GM23338 (cell line): ENCODE data around the gene ZNF638. TPM values are rescaled to one million over a fixed set of nuclear protein-coding genes. Genes with fewer than 3 reads are reported as not detected.

Experiments
- ATAC-seq: fragments of 200-7000 bp; cut with Tn5 transposase; 3 replicates; pipeline ENCODE4 v1.9.1; 2020
- DNase-seq: peaks from one replicate; pipeline ENCODE4 v3.0.0-alpha.2; 2015; ENCODE audit warnings: low spot score
- H2AFZ ChIP-seq: fragments of 200-600 bp; sonication (generic); 2 replicates; pipeline ENCODE4 v1.8.0; 2016; ENCODE audit warnings: antibody characterized with exemption, mild to moderate bottlenecking, moderate library complexity
- H3F3A ChIP-seq: fragments of 200-600 bp; sonication (generic); replicated peaks from 2 replicates; pipeline ENCODE4 v1.8.0; 2017; ENCODE audit warnings: antibody characterized with exemption, mixed run types, low read depth
- H3K27ac ChIP-seq: fragments of 200-600 bp; sonication (generic); 2 replicates; pipeline ENCODE4 v1.6.1; 2016; ENCODE audit warnings: low read depth
- H3K27me3 ChIP-seq: fragments of 200-600 bp; sonication (generic); 2 replicates; pipeline ENCODE4 v1.8.0; 2016; ENCODE audit warnings: mild to moderate bottlenecking, mixed run types, moderate library complexity; ENCODE audit not compliant: insufficient read depth
- H3K36me3 ChIP-seq: fragments of 200-600 bp; sonication (generic); 2 replicates; pipeline ENCODE4 v1.8.0; 2016; ENCODE audit warnings: mild to moderate bottlenecking; ENCODE audit not compliant: insufficient read depth
- H3K4me1 ChIP-seq: fragments of 200-600 bp; sonication (generic); 2 replicates; pipeline ENCODE4 v1.8.0; 2016; ENCODE audit warnings: mild to moderate bottlenecking, moderate library complexity; ENCODE audit not compliant: insufficient read depth
- H3K4me2 ChIP-seq: fragments of 200-600 bp; sonication (generic); 2 replicates; pipeline ENCODE4 v1.7.1; 2017; ENCODE audit warnings: mixed run types
- H3K4me3 ChIP-seq: fragments of 200-600 bp; sonication (generic); 2 replicates; pipeline ENCODE4 v1.6.1; 2016; ENCODE audit warnings: mixed run types
- H3K79me2 ChIP-seq: fragments of 200-600 bp; sonication (generic); replicated peaks from 2 replicates; pipeline ENCODE4 v1.8.0; 2017; ENCODE audit warnings: mild to moderate bottlenecking; ENCODE audit not compliant: insufficient read depth
- H3K9me2 ChIP-seq: fragments of 200-600 bp; sonication (generic); 2 replicates; pipeline ENCODE4 v1.8.0; 2017; ENCODE audit not compliant: insufficient read depth
- H4K20me1 ChIP-seq: fragments of 200-600 bp; sonication (generic); replicated peaks from 2 replicates; pipeline ENCODE4 v1.8.0; 2017; ENCODE audit warnings: mild to moderate bottlenecking; ENCODE audit not compliant: insufficient read depth
- H3K27ac Mint-ChIP-seq: 2 replicates; pipeline ENCODE4 v1.8.0; 2020; ENCODE audit warnings: inconsistent platforms, mild to moderate bottlenecking, moderate library complexity, mixed read lengths
- H3K27me3 Mint-ChIP-seq: 3 replicates; pipeline ENCODE4 v1.8.0; 2022; ENCODE audit warnings: low read depth, mild to moderate bottlenecking, moderate library complexity, mixed read lengths, inconsistent platforms; ENCODE audit not compliant: insufficient read depth, poor library complexity
- H3K36me3 Mint-ChIP-seq: 3 replicates; pipeline ENCODE4 v1.8.0; 2021; ENCODE audit warnings: low read depth, mild to moderate bottlenecking, inconsistent platforms, moderate library complexity, mixed read lengths
- H3K4me1 Mint-ChIP-seq: 3 replicates; pipeline ENCODE4 v1.8.0; 2020; ENCODE audit warnings: mild to moderate bottlenecking, inconsistent platforms, mixed read lengths
- H3K4me3 Mint-ChIP-seq: 3 replicates; pipeline ENCODE4 v1.8.0; 2021; ENCODE audit warnings: moderate library complexity, mild to moderate bottlenecking, inconsistent platforms, mixed read lengths
- H3K9me3 Mint-ChIP-seq: 3 replicates; pipeline ENCODE4 v1.8.0; 2020; ENCODE audit warnings: moderate library complexity, mild to moderate bottlenecking, inconsistent platforms, mixed read lengths
- CREB1 ChIP-seq: fragments of 250-450 bp; sonication (Bioruptor Pico); IDR thresholded peaks from 2 replicates; pipeline ENCODE4 v1.5.0; 2020; ENCODE audit warnings: low read depth, mild to moderate bottlenecking, moderate library complexity
- EZH2phosphoT487 ChIP-seq: fragments of 200-600 bp; sonication (generic); IDR thresholded peaks from one replicate; pipeline ENCODE4 v1.8.1; 2018; ENCODE audit warnings: antibody characterized with exemption; ENCODE audit not compliant: unreplicated experiment
- NANOG ChIP-seq: IDR thresholded peaks from 2 replicates; pipeline ENCODE4 v1.6.1; 2016; ENCODE audit warnings: antibody characterized with exemption, borderline replicate concordance
- POLR2AphosphoS5 ChIP-seq: IDR thresholded peaks from 2 replicates; pipeline ENCODE4 v1.6.1; 2016; ENCODE audit warnings: antibody characterized with exemption, low read depth
- ZNF114 ChIP-seq: fragments of 250-450 bp; sonication (Bioruptor Pico); IDR thresholded peaks from 2 replicates; pipeline ENCODE4 v1.5.0; 2020; ENCODE audit warnings: mild to moderate bottlenecking, moderate library complexity
- polyA plus RNA-seq: library from polyadenylated mRNA; unstranded; fragments of >200 nt; fragmentation: Nextera tagmentation; extraction: Ambion mirVana; gene quantifications from 2 replicates; pipeline ENCODE4 v1.2.1, GENCODE V29; 2016
- total RNA-seq: library from RNA; depleted of rRNA; stranded (reverse); fragments of >200 nt; shearing (Covaris generic); gene quantifications from 2 replicates; pipeline ENCODE4 v1.2.3, GENCODE V29; 2014
- TF ChIP-seq, protein P1 (sequence below): fragments of 250-450 bp; sonication (Bioruptor Pico); IDR thresholded peaks from 2 replicates; pipeline ENCODE4 v1.5.0; 2020; ENCODE audit warnings: mild to moderate bottlenecking, moderate library complexity

Gene ZNF638
- total and polyA plus RNA-seq, 2 experiments from 2014 or later: 185 to 190 TPM

DNA sequence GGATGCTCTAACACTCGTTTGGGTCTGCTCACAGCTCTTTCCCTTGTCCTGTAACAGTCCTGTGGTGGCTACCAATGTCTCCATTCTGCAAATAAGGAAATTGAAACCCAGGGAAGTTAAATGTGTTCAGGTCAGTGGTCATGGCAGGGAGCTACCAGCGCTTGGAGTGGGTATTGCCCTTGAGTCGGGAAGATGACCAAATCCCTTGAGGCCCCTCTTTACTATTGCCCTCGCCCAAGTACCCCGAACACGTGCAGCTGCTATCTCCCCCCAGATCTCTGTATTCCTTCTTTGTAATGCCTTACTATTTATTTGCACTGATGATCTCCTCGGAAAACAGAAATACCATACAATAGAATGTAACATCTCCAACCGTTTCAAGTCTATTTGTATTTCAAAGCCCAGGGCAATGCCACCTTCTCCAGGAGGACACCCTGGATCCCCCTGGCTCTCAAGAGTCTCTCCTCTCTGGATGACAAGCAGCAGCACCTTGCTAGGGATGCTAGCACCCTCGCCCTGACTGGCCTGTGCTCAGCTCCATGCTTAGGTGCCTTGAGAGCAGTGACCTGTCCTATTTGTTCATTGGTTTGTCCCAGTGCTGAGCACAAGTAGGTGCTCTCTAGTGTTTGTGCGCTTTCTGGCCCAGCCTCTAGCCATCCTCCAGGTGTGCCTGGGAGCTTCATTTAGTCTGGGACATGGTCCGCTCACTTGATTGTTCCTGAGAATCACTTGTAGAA is 136.9 kb downstream of the ZNF638 start (continued):
- TF ChIP-seq, protein P1, sequence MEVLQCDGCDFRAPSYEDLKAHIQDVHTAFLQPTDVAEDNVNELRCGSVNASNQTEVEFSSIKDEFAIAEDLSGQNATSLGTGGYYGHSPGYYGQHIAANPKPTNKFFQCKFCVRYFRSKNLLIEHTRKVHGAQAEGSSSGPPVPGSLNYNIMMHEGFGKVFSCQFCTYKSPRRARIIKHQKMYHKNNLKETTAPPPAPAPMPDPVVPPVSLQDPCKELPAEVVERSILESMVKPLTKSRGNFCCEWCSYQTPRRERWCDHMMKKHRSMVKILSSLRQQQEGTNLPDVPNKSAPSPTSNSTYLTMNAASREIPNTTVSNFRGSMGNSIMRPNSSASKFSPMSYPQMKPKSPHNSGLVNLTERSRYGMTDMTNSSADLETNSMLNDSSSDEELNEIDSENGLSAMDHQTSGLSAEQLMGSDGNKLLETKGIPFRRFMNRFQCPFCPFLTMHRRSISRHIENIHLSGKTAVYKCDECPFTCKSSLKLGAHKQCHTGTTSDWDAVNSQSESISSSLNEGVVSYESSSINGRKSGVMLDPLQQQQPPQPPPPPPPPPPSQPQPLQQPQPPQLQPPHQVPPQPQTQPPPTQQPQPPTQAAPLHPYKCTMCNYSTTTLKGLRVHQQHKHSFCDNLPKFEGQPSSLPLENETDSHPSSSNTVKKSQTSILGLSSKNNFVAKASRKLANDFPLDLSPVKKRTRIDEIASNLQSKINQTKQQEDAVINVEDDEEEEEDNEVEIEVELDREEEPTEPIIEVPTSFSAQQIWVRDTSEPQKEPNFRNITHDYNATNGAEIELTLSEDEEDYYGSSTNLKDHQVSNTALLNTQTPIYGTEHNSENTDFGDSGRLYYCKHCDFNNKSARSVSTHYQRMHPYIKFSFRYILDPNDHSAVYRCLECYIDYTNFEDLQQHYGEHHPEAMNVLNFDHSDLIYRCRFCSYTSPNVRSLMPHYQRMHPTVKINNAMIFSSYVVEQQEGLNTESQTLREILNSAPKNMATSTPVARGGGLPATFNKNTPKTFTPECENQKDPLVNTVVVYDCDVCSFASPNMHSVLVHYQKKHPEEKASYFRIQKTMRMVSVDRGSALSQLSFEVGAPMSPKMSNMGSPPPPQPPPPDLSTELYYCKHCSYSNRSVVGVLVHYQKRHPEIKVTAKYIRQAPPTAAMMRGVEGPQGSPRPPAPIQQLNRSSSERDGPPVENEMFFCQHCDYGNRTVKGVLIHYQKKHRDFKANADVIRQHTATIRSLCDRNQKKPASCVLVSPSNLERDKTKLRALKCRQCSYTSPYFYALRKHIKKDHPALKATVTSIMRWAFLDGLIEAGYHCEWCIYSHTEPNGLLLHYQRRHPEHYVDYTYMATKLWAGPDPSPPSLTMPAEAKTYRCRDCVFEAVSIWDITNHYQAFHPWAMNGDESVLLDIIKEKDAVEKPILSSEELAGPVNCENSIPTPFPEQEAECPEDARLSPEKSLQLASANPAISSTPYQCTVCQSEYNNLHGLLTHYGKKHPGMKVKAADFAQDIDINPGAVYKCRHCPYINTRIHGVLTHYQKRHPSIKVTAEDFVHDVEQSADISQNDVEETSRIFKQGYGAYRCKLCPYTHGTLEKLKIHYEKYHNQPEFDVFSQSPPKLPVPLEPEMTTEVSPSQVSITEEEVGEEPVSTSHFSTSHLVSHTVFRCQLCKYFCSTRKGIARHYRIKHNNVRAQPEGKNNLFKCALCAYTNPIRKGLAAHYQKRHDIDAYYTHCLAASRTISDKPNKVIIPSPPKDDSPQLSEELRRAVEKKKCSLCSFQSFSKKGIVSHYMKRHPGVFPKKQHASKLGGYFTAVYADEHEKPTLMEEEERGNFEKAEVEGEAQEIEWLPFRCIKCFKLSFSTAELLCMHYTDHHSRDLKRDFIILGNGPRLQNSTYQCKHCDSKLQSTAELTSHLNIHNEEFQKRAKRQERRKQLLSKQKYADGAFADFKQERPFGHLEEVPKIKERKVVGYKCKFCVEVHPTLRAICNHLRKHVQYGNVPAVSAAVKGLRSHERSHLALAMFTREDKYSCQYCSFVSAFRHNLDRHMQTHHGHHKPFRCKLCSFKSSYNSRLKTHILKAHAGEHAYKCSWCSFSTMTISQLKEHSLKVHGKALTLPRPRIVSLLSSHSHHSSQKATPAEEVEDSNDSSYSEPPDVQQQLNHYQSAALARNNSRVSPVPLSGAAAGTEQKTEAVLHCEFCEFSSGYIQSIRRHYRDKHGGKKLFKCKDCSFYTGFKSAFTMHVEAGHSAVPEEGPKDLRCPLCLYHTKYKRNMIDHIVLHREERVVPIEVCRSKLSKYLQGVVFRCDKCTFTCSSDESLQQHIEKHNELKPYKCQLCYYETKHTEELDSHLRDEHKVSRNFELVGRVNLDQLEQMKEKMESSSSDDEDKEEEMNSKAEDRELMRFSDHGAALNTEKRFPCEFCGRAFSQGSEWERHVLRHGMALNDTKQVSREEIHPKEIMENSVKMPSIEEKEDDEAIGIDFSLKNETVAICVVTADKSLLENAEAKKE (CRISPR knock-in tag): no peak
- TF ChIP-seq CREB1: no peak
- no peak for TF ChIP-seq NANOG

DNA sequence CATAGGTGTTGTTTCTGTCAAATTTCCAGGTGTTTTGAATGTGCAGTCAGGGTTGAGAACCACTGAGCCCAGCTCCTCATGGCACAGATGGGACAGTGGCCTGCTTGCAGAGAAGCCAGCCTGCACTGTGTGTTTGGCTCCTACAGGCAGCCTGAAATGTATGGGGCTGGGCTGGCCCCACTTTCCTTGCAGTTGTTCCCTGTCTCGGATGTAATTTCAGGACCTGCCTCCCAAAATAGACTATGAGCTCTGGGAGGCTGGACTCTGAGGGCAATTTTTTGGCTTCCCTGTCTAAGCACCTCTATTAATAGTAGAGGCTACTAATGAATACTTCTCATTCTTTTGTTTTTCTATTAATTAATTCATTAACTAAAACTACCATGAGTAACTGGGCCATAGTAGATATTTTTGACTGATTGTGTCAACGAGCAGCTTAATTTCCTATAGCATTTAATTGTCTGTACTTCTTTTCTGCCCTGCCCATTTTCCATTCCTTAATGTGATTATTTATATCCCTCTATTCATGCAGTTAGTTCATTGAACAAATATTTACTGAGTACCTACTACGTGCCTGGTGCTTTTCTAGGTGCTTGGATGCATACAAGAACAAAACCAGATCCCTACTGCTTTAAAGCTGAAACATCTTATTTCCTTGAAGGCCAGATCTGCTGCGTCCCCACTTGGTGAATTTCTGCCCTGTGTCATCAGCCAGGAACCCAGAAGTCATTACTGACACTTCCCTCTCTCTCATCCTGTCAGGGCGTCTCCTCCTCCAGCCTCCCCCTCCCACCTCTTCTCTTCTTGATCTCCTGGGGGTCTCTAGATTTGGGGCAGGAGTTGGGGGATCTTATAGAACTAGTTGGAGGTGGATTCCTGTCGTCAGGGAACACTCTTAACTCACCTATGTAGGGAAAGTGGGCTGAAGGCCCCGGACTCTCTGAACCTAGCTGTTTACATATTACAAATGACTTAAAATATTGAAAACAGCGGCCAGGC is 138.1 kb downstream of the ZNF638 start:
- Histone ChIP-seq H3K9me2 (no peaks in the 10 kb centered on the region), H3K36me3 (no peaks in the 10 kb centered on the region; the same call in 1 of the 2 replicates), H3K27me3 (peaks cover 45% of the 10 kb centered on the region), H3K27ac (no peak overlapping the region), H3K4me2 (no peak overlapping the region), H4K20me1 (peaks cover 5% of the 10 kb centered on the region), H2AFZ (no peak overlapping the region), H3K4me3 (no peak overlapping the region), H3K79me2 (no peaks in the 10 kb centered on the region), H3K4me1 (peaks cover 16% of the 10 kb centered on the region; the same call in 1 of the 2 replicates), H3F3A (0 out of 2 replicates have a peak, but pooled peaks cover 2% of the 10 kb centered on the region)
- Mint-ChIP-seq H3K4me3 (no peak overlapping the region), H3K27me3 (peaks cover 18% of the 10 kb centered on the region), H3K36me3 (no peaks in the 10 kb centered on the region), H3K9me3 (no peaks in the 10 kb centered on the region), H3K27ac (no peak overlapping the region), H3K4me1 (peaks cover 18% of the 10 kb centered on the region)
- DNase-seq: no peak
- no peak for ATAC-seq
- TF ChIP-seq, protein P1 (CRISPR knock-in tag): no peak
- no peak for TF ChIP-seq ZNF114 (CRISPR knock-in tag)
- TF ChIP-seq EZH2phosphoT487: no peak
- TF ChIP-seq POLR2AphosphoS5: no peak
